Mesendoderm (in vitro differentiated cells): ENCODE results near the gene DDX11.
A peak's percentile ranks its signal among the peaks of the same experiment; 100 is the strongest.

Experiments used
- DNase-seq: peaks from one replicate; pipeline ENCODE4 v3.0.0; 2013
- H2AK5ac ChIP-seq: 2 replicates; pipeline ENCODE4 v1.6.1; 2013; ENCODE audit warnings: low read length, inconsistent platforms
- H2BK120ac ChIP-seq: 2 replicates; pipeline ENCODE4 v1.6.1; 2013; ENCODE audit warnings: low read depth, mild to moderate bottlenecking, low read length, moderate library complexity, mixed read lengths
- H2BK15ac ChIP-seq: replicated peaks from 2 replicates; pipeline ENCODE4 v1.6.1; 2013; ENCODE audit warnings: low read depth, mild to moderate bottlenecking, moderate library complexity
- H2BK5ac ChIP-seq: 2 replicates; pipeline ENCODE4 v1.6.1; 2013; ENCODE audit warnings: low read length, inconsistent platforms
- H3K18ac ChIP-seq: 2 replicates; pipeline ENCODE4 v1.6.1; 2013; ENCODE audit warnings: mild to moderate bottlenecking, low read length, mixed read lengths
- H3K23ac ChIP-seq: one replicate; pipeline ENCODE4 v1.6.1; 2013; ENCODE audit warnings: low read length
- H3K27ac ChIP-seq: 2 replicates; pipeline ENCODE4 v1.5.1; 2013; ENCODE audit warnings: low read depth, mild to moderate bottlenecking, inconsistent platforms, low read length, moderate library complexity
- H3K27me3 ChIP-seq: 2 replicates; pipeline ENCODE4 v1.6.1; 2013; ENCODE audit warnings: low read length, control low read depth, mild to moderate bottlenecking, inconsistent platforms; ENCODE audit not compliant: insufficient read depth, poor library complexity
- H3K36me3 ChIP-seq: 2 replicates; pipeline ENCODE4 v1.6.1; 2013; ENCODE audit warnings: low read length, inconsistent platforms; ENCODE audit not compliant: control insufficient read depth, insufficient read depth
- H3K4ac ChIP-seq: one replicate; pipeline ENCODE4 v1.6.1; 2013; ENCODE audit warnings: low read depth, mild to moderate bottlenecking, low read length, moderate library complexity
- H3K4me1 ChIP-seq: 2 replicates; pipeline ENCODE4 v1.6.1; 2013; ENCODE audit warnings: low read depth, low read length, inconsistent platforms; ENCODE audit not compliant: control insufficient read depth
- H3K4me2 ChIP-seq: 2 replicates; pipeline ENCODE4 v1.6.1; 2013; ENCODE audit warnings: low read length
- H3K4me3 ChIP-seq: 2 replicates; pipeline ENCODE4 v1.5.1; 2013; ENCODE audit warnings: mild to moderate bottlenecking, low read length
- H3K56ac ChIP-seq: one replicate; pipeline ENCODE4 v1.6.1; 2013; ENCODE audit warnings: low read length
- H3K79me1 ChIP-seq: 2 replicates; pipeline ENCODE4 v1.6.1; 2013; ENCODE audit warnings: low read length, inconsistent platforms
- H3K79me2 ChIP-seq: 2 replicates; pipeline ENCODE4 v1.6.1; 2013; ENCODE audit warnings: mild to moderate bottlenecking, low read length; ENCODE audit not compliant: control insufficient read depth, insufficient read depth
- H3K9ac ChIP-seq: 2 replicates; pipeline ENCODE4 v1.6.1; 2013; ENCODE audit warnings: low read length, inconsistent platforms
- H4K5ac ChIP-seq: one replicate; pipeline ENCODE4 v1.6.1; 2013; ENCODE audit warnings: low read length
- H4K8ac ChIP-seq: one replicate; pipeline ENCODE4 v1.6.1; 2013; ENCODE audit warnings: low read depth, mild to moderate bottlenecking, control low read depth, low read length, moderate library complexity
- WGBS: extraction: QIAGEN DNeasy Blood & Tissue Kit; methylation state at CpG from one replicate; pipeline ENCODE4 v1.1.7; 2013; ENCODE audit warnings: low lambda C conversion rate, missing lambda C conversion rate; ENCODE audit not compliant: insufficient coverage; ENCODE audit errors: extremely low coverage; 5-methylcytosine and 5-hydroxymethylcytosine counted together

DDX11 gene

GRCh38 chr12:31117203-31118011, 43.7 kb downstream of the DDX11 start:
- Histone ChIP-seq H3K18ac (no peak overlapping the region), H3K4me1 (no peaks in the 10 kb centered on the region), H3K56ac (peak overlapping the region; percentile 67), H3K4ac (no peak overlapping the region), H3K4me3 (no peak overlapping the region), H3K79me2 (no peaks in the 10 kb centered on the region), H3K27ac (no peak overlapping the region), H3K23ac (no peak overlapping the region), H2BK120ac (no peak overlapping the region), H3K27me3 (peaks cover 16% of the 10 kb centered on the region), H4K5ac (no peak overlapping the region), H3K9ac (peak overlapping the region; percentile 38), H3K79me1 (no peaks in the 10 kb centered on the region), H4K8ac (no peak overlapping the region), H3K36me3 (no peaks in the 10 kb centered on the region), H2BK15ac (no peak overlapping the region), H3K4me2 (peak overlapping the region; percentile 90), H2AK5ac (no peak overlapping the region), H2BK5ac (no peak overlapping the region)
- peak; percentile 63 for DNase-seq
- no CpG with 5 or more reads among the region's 45 CpGs for WGBS

- Histone ChIP-seq H3K79me1 (no peaks in the 10 kb centered on the region), H3K27ac (no peak overlapping the region), H3K18ac (peak overlapping the region; percentile 9), H4K5ac (no peak overlapping the region), H2AK5ac (no peak overlapping the region), H2BK15ac (no peak overlapping the region), H3K4ac (no peak overlapping the region), H3K79me2 (no peaks in the 10 kb centered on the region), H3K4me2 (peak overlapping the region; percentile 16), H3K27me3 (peaks cover 16% of the 10 kb centered on the region), H2BK120ac (no peak overlapping the region), H4K8ac (no peak overlapping the region), H3K36me3 (no peaks in the 10 kb centered on the region), H3K4me1 (no peaks in the 10 kb centered on the region), H3K56ac (peak overlapping the region; percentile 73), H3K9ac (peak overlapping the region; percentile 32), H3K23ac (no peak overlapping the region), H3K4me3 (no peak overlapping the region), H2BK5ac (no peak overlapping the region)
- peak; percentile 88 for DNase-seq
- no CpG with 5 or more reads among the region's 44 CpGs for WGBS
These were observed 44.9 kb downstream of the DDX11 start for GRCh38 chr12:31118347-31119191.

- Histone ChIP-seq H3K27me3 (peaks cover 16% of the 10 kb centered on the region), H2BK5ac (no peak overlapping the region), H3K23ac (no peak overlapping the region), H2AK5ac (no peak overlapping the region), H3K27ac (no peak overlapping the region), H3K18ac (no peak overlapping the region), H3K56ac (no peak overlapping the region), H3K79me2 (no peaks in the 10 kb centered on the region), H3K4ac (no peak overlapping the region), H3K4me3 (no peak overlapping the region), H3K4me2 (peak overlapping the region; percentile 16), H3K9ac (peak overlapping the region; percentile 29), H3K36me3 (no peaks in the 10 kb centered on the region), H3K4me1 (no peaks in the 10 kb centered on the region), H2BK15ac (no peak overlapping the region), H2BK120ac (no peak overlapping the region), H4K5ac (no peak overlapping the region), H3K79me1 (no peaks in the 10 kb centered on the region), H4K8ac (no peak overlapping the region)
- no CpG with 5 or more reads among the region's 34 CpGs for WGBS
- DNase-seq: no peak
These were observed 45.6 kb downstream of the DDX11 start for GRCh38 chr12:31119192-31119802.

- no peak overlapping the region for H3K4ac ChIP-seq
- H3K27me3 ChIP-seq: peaks cover 16% of the 10 kb centered on the region
- no peaks in the 10 kb centered on the region for H3K79me1 ChIP-seq
- H3K79me2 ChIP-seq: no peaks in the 10 kb centered on the region
- H3K56ac ChIP-seq: peak overlapping the region; percentile 2
- no peaks in the 10 kb centered on the region for H3K36me3 ChIP-seq
- H4K8ac ChIP-seq: no peak overlapping the region
- H3K23ac ChIP-seq: no peak overlapping the region
- no peak overlapping the region for H3K27ac ChIP-seq
- H2BK5ac ChIP-seq: no peak overlapping the region
- DNase-seq: no peak
- H3K4me1 ChIP-seq: no peaks in the 10 kb centered on the region
- H3K18ac ChIP-seq: no peak overlapping the region
- no CpG with 5 or more reads among the region's 24 CpGs for WGBS
- H3K4me2 ChIP-seq: no peak overlapping the region
- no peak overlapping the region for H2BK15ac ChIP-seq
- H4K5ac ChIP-seq: no peak overlapping the region
- no peak overlapping the region for H2BK120ac ChIP-seq
- no peak overlapping the region for H3K9ac ChIP-seq
- H3K4me3 ChIP-seq: no peak overlapping the region
- H2AK5ac ChIP-seq: no peak overlapping the region
These were observed 46.1 kb downstream of the DDX11 start for GRCh38 chr12:31119803-31120211.

GRCh38 chr12:31120392-31121008, 46.8 kb downstream of the DDX11 start:
- H3K27me3 ChIP-seq: peaks cover 16% of the 10 kb centered on the region
- no peak overlapping the region for H2BK5ac ChIP-seq
- no peaks in the 10 kb centered on the region for H3K79me2 ChIP-seq
- no peak overlapping the region for H2BK15ac ChIP-seq
- no peak overlapping the region for H3K23ac ChIP-seq
- H2AK5ac ChIP-seq: no peak overlapping the region
- no peak overlapping the region for H3K4ac ChIP-seq
- H3K27ac ChIP-seq: peak overlapping the region; percentile 36
- DNase-seq: no peak
- H4K5ac ChIP-seq: no peak overlapping the region
- no peak overlapping the region for H3K56ac ChIP-seq
- no peak overlapping the region for H3K9ac ChIP-seq
- H3K4me2 ChIP-seq: peak overlapping the region; percentile 27
- WGBS: no CpG with 5 or more reads among the region's 26 CpGs
- no peaks in the 10 kb centered on the region for H3K4me1 ChIP-seq
- H3K18ac ChIP-seq: peak overlapping the region; percentile 13
- H2BK120ac ChIP-seq: no peak overlapping the region
- no peak overlapping the region for H3K4me3 ChIP-seq
- no peaks in the 10 kb centered on the region for H3K79me1 ChIP-seq
- no peaks in the 10 kb centered on the region for H3K36me3 ChIP-seq
- H4K8ac ChIP-seq: no peak overlapping the region
